Heart left ventricle (tissue), 13 donors: ENCODE measurements around the gene CERS5.

Experiments used
- CTCF ChIP-seq, 12 donors: fragments of 200-600 bp; sonication (generic) in 4 of 12; IDR thresholded peaks; one replicate each; pipeline versions ENCODE4 v1.5.0 to v1.8.0; 2018 to 2022; ENCODE audit warnings: antibody characterized with exemption in 12 of 12, mild to moderate bottlenecking in 5 of 12
- POLR2A ChIP-seq, 2 donors: fragments of 450-650 bp; IDR thresholded peaks; one replicate each; pipeline ENCODE4 v1.6.1; 2017; ENCODE audit warnings: antibody characterized with exemption in 2 of 2, mild to moderate bottlenecking in 2 of 2, moderate library complexity in 2 of 2
- donor health status: ischemic (EF 13 %, LVEDD 7.1; RV severe dilation, severe dysfunction).
- donor health status: DM: no; HTN: yes; CAD: no.
- donor health status: DM: no; HTN: no; CAD: no.
- donor health status: ischemic (EF 25% LVEDD 6.9; RV normal size, moderate dysfunction).
- donor health status: ischemic (EF 25% LVEDD 5.7; RV mildly dilated, moderate dysfunction).
- donor health status: ischemic (EF 35%, LVEDD 5.7; RV mildly dilated, moderate dysfunction).
- donor health status: nonischemic (EF 11% LVEDD 7.7; RV severe dilation, severe dysfunction).
- donor health status: DM: yes; HTN: yes; CAD: no.
- donor health status: PGD.
- donor health status: ischemic (EF 29% LVEDD 5.4; RV normal size, mild dysfunction).
- donor health status: nonischemic (EF 23%, LVEDD 6.1; RV moderate dilation, normal function).

GRCh38 chr12:50110127-50110761, 56.9 kb downstream of the CERS5 start:
- TF ChIP-seq CTCF (IDR thresholded peaks at IDR 0.05) (no peak), POLR2A (IDR thresholded peaks at IDR 0.05) (no peak)
